NCI-H69 (cell line): ENCODE results near the gene LLPH.

Experiments
- DNase-seq: peaks from one replicate; lab custom pipeline; 2025; lab: John Stamatoyannopoulos, UW

The LLPH gene

GRCh38 chr12:66142826-66143225, 12.3 kb upstream of the LLPH start:
- no peak for DNase-seq

DNA sequence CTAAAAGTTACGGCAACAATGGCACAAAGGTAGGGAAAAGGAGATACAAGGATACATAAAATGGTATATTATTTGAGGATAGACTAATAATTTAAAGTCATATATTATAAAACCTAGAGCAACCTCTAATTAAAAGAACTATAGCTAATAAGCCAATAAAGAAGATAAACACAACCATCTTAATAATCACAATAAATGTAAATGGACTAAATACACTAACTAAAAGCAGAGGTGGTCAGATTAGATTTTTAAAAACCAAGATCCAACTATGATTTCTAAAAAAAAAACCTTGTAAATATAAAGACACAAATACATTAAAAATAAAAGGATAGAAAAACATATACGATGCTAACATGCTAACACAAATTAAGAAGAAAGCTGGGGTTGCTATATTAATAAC, 10.7 kb upstream of the LLPH start:
- DNase-seq, result no peak

DNA sequence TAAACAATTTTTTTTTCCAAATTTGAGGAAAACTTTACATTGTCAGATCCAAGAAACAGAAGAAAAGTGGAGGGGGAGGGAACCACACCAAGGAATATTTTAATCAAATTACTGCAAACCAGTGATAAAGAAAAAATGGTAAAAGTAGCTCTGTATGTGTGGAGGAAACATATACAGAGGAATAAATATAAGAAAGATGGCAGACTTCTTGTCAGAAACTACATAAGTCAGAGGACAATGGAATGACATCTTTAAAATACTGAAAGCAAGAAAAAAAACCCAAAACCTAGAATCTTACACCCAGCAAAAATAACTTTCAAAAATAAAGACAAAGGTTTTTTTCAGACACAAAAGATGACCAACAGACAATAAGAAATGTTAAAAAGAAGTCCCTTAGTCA, 10.2 kb upstream of the LLPH start:
- DNase-seq, result peak; percentile 5

DNA sequence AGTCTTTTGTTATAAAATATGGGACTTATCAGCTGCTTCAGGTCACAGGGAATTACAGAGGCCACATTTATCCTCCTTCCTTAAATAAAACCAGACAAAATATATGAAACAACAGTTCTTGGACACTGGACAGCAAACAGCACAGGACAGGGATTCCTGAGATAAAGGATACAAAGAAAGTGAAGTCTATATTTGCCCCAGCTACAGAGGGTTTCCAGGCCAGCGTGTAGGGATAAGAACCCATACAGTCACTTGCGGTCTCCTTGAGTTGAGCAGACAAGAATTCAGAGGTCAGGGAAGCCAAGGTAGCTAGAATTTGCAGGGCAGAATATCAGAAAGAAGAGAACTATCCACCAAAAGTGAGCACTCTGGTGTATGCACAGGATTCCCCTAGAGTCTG, 8.8 kb upstream of the LLPH start:
- no peak for DNase-seq

- DNase-seq, result no peak
Measured at GRCh38 chr12:66137937-66138336, 7.4 kb upstream of the LLPH start.

DNA sequence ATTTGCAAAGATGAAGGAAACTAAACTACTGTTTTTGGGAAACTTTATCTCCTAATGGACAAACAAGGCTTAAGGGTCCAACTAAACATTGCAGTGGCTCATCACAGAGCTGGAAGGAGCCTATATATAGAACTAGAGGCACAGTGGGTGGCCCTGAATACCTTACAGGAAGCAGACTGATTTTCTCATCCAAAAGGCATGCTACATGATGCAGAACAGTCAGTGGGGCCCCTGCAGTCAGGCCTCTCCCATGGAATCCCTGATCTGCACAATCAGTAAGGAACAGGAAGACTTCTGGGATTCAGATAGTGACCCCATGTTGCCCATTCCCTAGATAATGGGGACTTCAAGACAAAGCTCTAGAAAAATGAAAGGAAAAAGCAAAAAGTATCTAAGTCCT, 1.9 kb upstream of the LLPH start:
- DNase-seq, result no peak

DNA sequence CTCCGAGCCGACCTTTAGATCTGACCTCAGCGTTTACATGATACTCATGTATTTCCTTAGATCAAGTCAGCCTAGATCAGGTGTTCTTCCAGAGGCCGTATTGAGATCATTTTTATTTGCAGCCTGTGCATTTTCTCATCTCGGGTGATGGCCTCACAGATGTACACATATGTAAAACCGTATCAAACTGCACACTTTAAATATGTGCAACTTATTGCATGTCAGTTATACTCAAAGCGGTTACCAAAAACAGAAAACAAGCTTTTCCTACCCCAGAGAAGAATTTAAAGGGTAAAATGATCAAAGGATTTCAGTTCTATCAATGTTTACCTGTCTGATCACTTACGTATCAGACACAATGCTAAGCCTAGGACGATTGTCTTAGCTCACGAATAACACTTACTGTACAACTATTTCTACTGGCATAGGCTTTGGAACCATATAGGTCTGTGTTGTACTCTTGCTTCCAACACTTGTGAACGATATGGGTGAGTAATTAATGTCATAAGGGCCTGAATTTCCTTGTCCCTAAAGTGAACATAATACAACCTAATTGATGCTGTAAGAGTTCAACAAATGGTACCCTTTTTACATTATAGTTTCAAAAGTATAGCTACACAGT, 628 bp upstream of the LLPH start:
- DNase-seq, result peak; percentile 20

GRCh38 chr12:66129934-66130266, 650 bp downstream of the LLPH start:
- DNase-seq, result no peak

DNA sequence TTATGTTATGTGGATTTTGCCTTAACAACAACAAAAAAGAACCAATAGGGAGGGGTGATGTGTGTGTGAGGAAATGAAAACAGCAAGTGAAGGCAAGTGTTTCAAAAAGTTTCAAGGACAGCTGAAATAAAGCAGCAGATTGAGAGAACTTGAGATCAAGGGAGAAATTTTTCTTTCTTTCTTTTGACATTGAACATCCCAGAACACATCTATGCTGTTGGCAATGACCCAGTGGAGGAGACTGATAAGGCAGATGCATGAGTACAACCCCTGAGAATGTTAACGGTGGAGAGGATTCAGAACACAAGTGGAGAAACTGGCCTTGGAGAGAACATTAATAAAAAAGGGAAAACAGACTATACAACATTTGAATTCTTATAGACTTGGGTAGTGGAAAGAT, 2.9 kb downstream of the LLPH start:
- no peak for DNase-seq

- no peak for DNase-seq
Measured at GRCh38 chr12:66120477-66120876, 10.1 kb downstream of the LLPH start.

- DNase-seq, result no peak
Measured at GRCh38 chr12:66119870-66120241, 10.7 kb downstream of the LLPH start.

- DNase-seq, result no peak
Measured at GRCh38 chr12:66119229-66119869, 11.2 kb downstream of the LLPH start.

GRCh38 chr12:66118240-66118891, 12.2 kb downstream of the LLPH start:
- DNase-seq, result no peak

- no peak for DNase-seq
Measured at GRCh38 chr12:66117242-66117641, 13.3 kb downstream of the LLPH start.

DNA sequence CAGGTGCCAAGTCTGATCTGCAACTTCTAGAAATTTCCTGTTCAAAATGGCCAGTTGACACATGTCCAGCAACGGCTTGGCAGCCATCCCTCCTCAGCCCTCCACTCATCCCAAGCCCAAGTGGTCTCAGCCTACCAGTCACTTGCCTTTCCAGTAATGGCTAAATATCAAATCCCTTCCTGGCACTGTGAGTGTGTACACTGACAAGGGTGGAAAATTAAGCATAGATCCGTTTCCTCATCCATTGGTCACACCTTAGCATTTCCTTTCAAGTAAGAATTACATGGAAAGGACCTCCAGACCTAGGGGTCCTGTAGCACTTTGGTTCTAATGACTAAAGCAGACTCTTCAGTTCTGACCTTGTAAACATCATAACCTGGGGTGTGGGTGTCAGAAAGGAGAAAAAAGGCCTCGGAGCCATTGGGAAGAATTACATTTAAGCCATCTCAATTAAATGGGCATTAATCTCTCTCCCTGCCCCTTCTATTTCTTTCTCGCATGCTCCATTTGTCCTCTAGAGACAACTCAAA, 15.4 kb downstream of the LLPH start:
- no peak for DNase-seq

- DNase-seq, result no peak
Measured at GRCh38 chr12:66113471-66113870, 17.1 kb downstream of the LLPH start.

DNA sequence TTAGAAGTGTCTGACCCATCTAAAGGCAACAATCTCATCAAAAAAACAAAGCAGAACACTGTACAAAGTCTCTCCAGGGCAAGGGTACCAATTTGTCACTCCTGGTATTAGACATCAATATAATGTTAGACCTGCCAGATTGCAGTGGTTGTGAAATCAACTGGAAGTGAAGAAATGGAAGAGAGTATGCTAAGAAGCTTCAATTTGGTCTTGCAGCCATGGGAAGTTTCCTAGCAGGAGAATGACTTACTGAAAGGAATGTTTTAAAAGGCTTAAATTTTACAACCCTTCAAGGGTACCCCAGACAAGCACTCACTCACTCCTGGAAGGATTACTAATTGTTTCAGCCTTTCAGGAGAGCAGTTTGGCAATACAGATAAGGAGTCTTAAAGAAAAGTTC, 18.9 kb downstream of the LLPH start:
- no peak for DNase-seq

- no peak for DNase-seq
Measured at GRCh38 chr12:66109056-66109455, 21.5 kb downstream of the LLPH start.

GRCh38 chr12:66108386-66108785, 22.2 kb downstream of the LLPH start:
- DNase-seq, result no peak

DNA sequence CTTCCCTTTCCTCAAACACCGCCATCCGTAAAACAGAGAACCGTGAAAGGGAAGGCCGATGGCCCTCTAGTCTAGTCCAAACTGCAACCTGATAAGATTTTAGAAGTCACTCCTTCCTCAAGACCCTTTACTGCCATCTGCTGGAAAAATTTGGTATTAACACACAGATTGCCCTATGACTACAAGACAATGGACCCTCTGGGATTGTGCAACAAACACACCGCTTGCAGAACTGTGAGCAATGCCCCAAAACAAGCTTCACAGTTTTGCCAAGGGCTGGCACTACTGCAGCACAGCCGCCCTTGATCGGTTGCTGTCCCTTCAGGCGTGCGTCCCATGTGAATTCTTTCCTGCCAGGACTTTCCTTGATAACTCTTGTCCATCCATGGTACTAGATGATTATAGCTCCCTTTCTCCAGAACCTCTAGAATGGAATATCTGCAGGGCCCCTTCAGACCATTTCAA, 23.1 kb downstream of the LLPH start:
- peak; percentile 78 for DNase-seq

GRCh38 chr12:66103016-66103913, 27.3 kb downstream of the LLPH start:
- DNase-seq, result peak; percentile 3

- no peak for DNase-seq
Measured at GRCh38 chr12:66092559-66093269, 37.8 kb downstream of the LLPH start.
